Measurements from ENCODE around the gene RPS19.
A peak's percentile ranks its signal among the peaks of the same experiment; 100 is the strongest.

The RPS19 gene

GRCh38 chr19:41879080-41879479, 19.0 kb downstream of the RPS19 start:
- CTCF ChIA-PET, result no interaction called here
- TF ChIP-seq CTCF (IDR thresholded peaks at IDR 0.05; ENCODE audit: insufficient read depth, low read length, missing control alignments), result no peak
- DNase-seq (ENCODE audit: low read depth, low spot score), result no peak
- no peak overlapping the region for H3K4me3 ChIP-seq (ENCODE audit: low read depth, low read length)
- POLR2A ChIA-PET, result no interaction called here

- ChIA-PET POLR2A (no interaction called here), CTCF (no interaction called here)
- TF ChIP-seq CTCF (IDR thresholded peaks at IDR 0.05; ENCODE audit: insufficient read depth, low read length, missing control alignments), result no peak
- H3K4me3 ChIP-seq (ENCODE audit: low read depth, low read length), result no peak overlapping the region
- no peak for DNase-seq (ENCODE audit: low read depth, low spot score)
Observed at GRCh38 chr19:41879670-41880328, 19.7 kb downstream of the RPS19 start.

GRCh38 chr19:41880329-41880708, 20.3 kb downstream of the RPS19 start:
- no peak for TF ChIP-seq CTCF (IDR thresholded peaks at IDR 0.05; ENCODE audit: insufficient read depth, low read length, missing control alignments)
- no peak overlapping the region for H3K4me3 ChIP-seq (ENCODE audit: low read depth, low read length)
- CTCF ChIA-PET, result no interaction called here
- no peak for DNase-seq (ENCODE audit: low read depth, low spot score)
- POLR2A ChIA-PET, result no interaction called here

GRCh38 chr19:41882568-41883462, 22.8 kb downstream of the RPS19 start, which contains the start of gene ARHGEF1:
Gene ARHGEF1, plus strand, starts transcription at chr19:41883184. Its CDS starts 4,899 bp downstream, at chr19:41888083.
- POLR2A ChIA-PET, result interaction anchor here (1.3 to 1.5 kb wide), 2 partner anchors 9 to 23 kb away, joined by 3 to 12 read pairs; partner anchors contain the start of gene RPS19

GRCh38 chr19:41883463-41883820, 23.4 kb downstream of the RPS19 start:
- H3K4me3 ChIP-seq (ENCODE audit: low read depth, low read length), result peak overlapping the region; percentile 98
- CTCF ChIA-PET, result interaction anchor here (1.5 to 1.6 kb wide), 3 partner anchors 11 to 68 kb away, joined by 3 to 4 read pairs (median 4); no protein-coding TSS in a partner anchor
- DNase-seq (ENCODE audit: low read depth, low spot score), result no peak
- POLR2A ChIA-PET, result interaction anchor here (1.2 to 1.3 kb wide), 2 partner anchors 9 to 24 kb away, joined by 3 to 9 read pairs; partner anchors contain the start of gene RPS19
- no peak for TF ChIP-seq CTCF (IDR thresholded peaks at IDR 0.05; ENCODE audit: insufficient read depth, low read length, missing control alignments)

More at GRCh38 chr19:41882568-41883462, 22.8 kb downstream of the RPS19 start, which contains the start of gene ARHGEF1:
- TF ChIP-seq CTCF (IDR thresholded peaks at IDR 0.05; ENCODE audit: insufficient read depth, low read length, missing control alignments), result no peak
- DNase-seq (ENCODE audit: low read depth, low spot score), result no peak
- CTCF ChIA-PET, result interaction anchor here (1.5 to 1.6 kb wide), 2 partner anchors 10 to 17 kb away, joined by 3 to 4 read pairs; no protein-coding TSS in a partner anchor
- H3K4me3 ChIP-seq (ENCODE audit: low read depth, low read length), result peak within 1 kb of the TSS; percentile 98
